IMR-90 (cell line): ENCODE measurements around the gene ATP5F1D. TPM values are rescaled to one million over a fixed set of nuclear protein-coding genes. Genes with fewer than 3 reads are reported as not detected.

Source experiments
- ATAC-seq: fragments of 200-7000 bp; cut with Tn5 transposase; 2 replicates; pipeline ENCODE4 v1.9.1; 2020; ENCODE audit warnings: low read depth, mild to moderate bottlenecking, moderate library complexity
- BruUV-seq: library from RNA; stranded (reverse); fragments of 400-500 nt; replicated peaks from 2 replicates; lab custom pipeline; 2021; lab: Mats Ljungman, UMichigan
- CTCF ChIA-PET: fragments of 300-600 bp; formaldehyde crosslinking; extraction: SDS; loops from one replicate; lab custom pipeline; 2021; ENCODE audit warnings: antibody characterized with exemption; lab: Yijun Ruan, JAX
- POLR2A ChIA-PET: fragments of 300-600 bp; sonication (Branson Sonifier 250); formaldehyde crosslinking; loops from one replicate; lab custom pipeline; 2022; ENCODE audit warnings: antibody characterized with exemption; ENCODE audit not compliant: unreplicated experiment; lab: Charles Lee
- DNase-seq: peaks from one replicate; pipeline ENCODE4 v3.0.0; 2013
- H2AFZ ChIP-seq: replicated peaks from 2 replicates; pipeline ENCODE3; 2013; ENCODE audit warnings: low read length, mild to moderate bottlenecking; ENCODE audit not compliant: poor library complexity
- H2AK5ac ChIP-seq: 2 replicates; pipeline ENCODE4 v1.6.1; 2013; ENCODE audit warnings: low read depth, low read length, inconsistent platforms
- H2AK9ac ChIP-seq: replicated peaks from 2 replicates; pipeline ENCODE3; 2013; ENCODE audit warnings: mild to moderate bottlenecking, low read depth, low read length, moderate library complexity; ENCODE audit not compliant: poor library complexity
- H2BK120ac ChIP-seq: 2 replicates; pipeline ENCODE4 v1.6.1; 2013; ENCODE audit warnings: low read depth, low read length, inconsistent platforms
- H2BK15ac ChIP-seq: 3 replicates; pipeline ENCODE4 v1.6.1; 2013; ENCODE audit warnings: low read depth, low read length, inconsistent platforms
- H2BK20ac ChIP-seq: 2 replicates; pipeline ENCODE4 v1.6.1; 2013; ENCODE audit warnings: low read depth, mild to moderate bottlenecking, inconsistent platforms, low read length, moderate library complexity
- H2BK5ac ChIP-seq: 2 replicates; pipeline ENCODE4 v1.6.1; 2013; ENCODE audit warnings: mild to moderate bottlenecking, low read depth, low read length, inconsistent platforms; ENCODE audit not compliant: poor library complexity, severe bottlenecking
- H3K14ac ChIP-seq: replicated peaks from 2 replicates; pipeline ENCODE4 v1.6.1; 2013; ENCODE audit warnings: low read depth, low read length, inconsistent platforms
- H3K18ac ChIP-seq: 2 replicates; pipeline ENCODE4 v1.6.1; 2013; ENCODE audit warnings: low read depth, low read length, control low read depth
- H3K23ac ChIP-seq: 2 replicates; pipeline ENCODE4 v1.6.1; 2013; ENCODE audit warnings: low read depth, low read length, inconsistent platforms
- H3K27ac ChIP-seq: 2 replicates; pipeline ENCODE4 v1.5.1; 2013; ENCODE audit warnings: mild to moderate bottlenecking, control low read depth, low read length; ENCODE audit not compliant: insufficient read depth
- H3K27me3 ChIP-seq: 2 replicates; pipeline ENCODE4 v1.6.1; 2013; ENCODE audit warnings: low read length; ENCODE audit not compliant: control insufficient read depth, insufficient read depth
- H3K36me3 ChIP-seq: 2 replicates; pipeline ENCODE4 v1.6.1; 2013; ENCODE audit warnings: low read length, mixed read lengths; ENCODE audit not compliant: control insufficient read depth, insufficient read depth
- H3K4ac ChIP-seq: 2 replicates; pipeline ENCODE4 v1.6.1; 2013; ENCODE audit warnings: low read depth, low read length, inconsistent platforms
- H3K4me1 ChIP-seq: 2 replicates; pipeline ENCODE4 v1.6.1; 2013; ENCODE audit warnings: low read length, mixed read lengths; ENCODE audit not compliant: control insufficient read depth, insufficient read depth
- H3K4me2 ChIP-seq: 2 replicates; pipeline ENCODE4 v1.6.1; 2013; ENCODE audit warnings: low read depth, mild to moderate bottlenecking, control low read depth, low read length, moderate library complexity
- H3K4me3 ChIP-seq: 2 replicates; pipeline ENCODE4 v1.5.1; 2013; ENCODE audit warnings: low read depth, mild to moderate bottlenecking, control low read depth, low read length, moderate library complexity; ENCODE audit not compliant: insufficient read depth
- H3K56ac ChIP-seq: 2 replicates; pipeline ENCODE4 v1.6.1; 2013; ENCODE audit warnings: low read length, inconsistent platforms; ENCODE audit not compliant: insufficient read depth; ENCODE audit errors: extremely low read depth
- H3K79me1 ChIP-seq, 2 experiments: 2 replicates each; pipeline ENCODE4 v1.6.1; 2013; ENCODE audit warnings: low read length in 2 of 2, inconsistent platforms in 1 of 2, low read depth in 1 of 2
- H3K9ac ChIP-seq: 2 replicates; pipeline ENCODE4 v1.6.1; 2013; ENCODE audit warnings: low read depth, low read length, control low read depth
- H3K9me1 ChIP-seq: 2 replicates; pipeline ENCODE4 v1.6.1; 2013; ENCODE audit warnings: low read length, inconsistent platforms; ENCODE audit not compliant: insufficient read depth
- H3K9me3 ChIP-seq: 2 replicates; pipeline ENCODE4 v1.6.1; 2013; ENCODE audit warnings: low read length; ENCODE audit not compliant: control insufficient read depth, insufficient read depth
- H4K20me1 ChIP-seq: 2 replicates; pipeline ENCODE4 v1.6.1; 2013; ENCODE audit warnings: low read length, inconsistent platforms; ENCODE audit not compliant: insufficient read depth
- H4K5ac ChIP-seq: 2 replicates; pipeline ENCODE4 v1.6.1; 2013; ENCODE audit warnings: mild to moderate bottlenecking, low read depth, low read length, control low read depth
- H4K8ac ChIP-seq, 2 experiments: 2 replicates each; pipeline ENCODE4 v1.6.1; 2013; ENCODE audit warnings: low read depth in 2 of 2, low read length in 2 of 2, control low read depth in 1 of 2, inconsistent platforms in 1 of 2
- H4K91ac ChIP-seq: 2 replicates; pipeline ENCODE4 v1.6.1; 2013; ENCODE audit warnings: low read depth, low read length, inconsistent platforms; ENCODE audit not compliant: insufficient read depth
- MAFK ChIP-seq: IDR thresholded peaks from 2 replicates; pipeline ENCODE4 v1.6.1; 2012; ENCODE audit warnings: low read depth, low read length, improper control_type of control experiment
- NFE2L2 ChIP-seq: fragments of 150-350 bp; IDR thresholded peaks from 2 replicates; pipeline ENCODE4 v1.6.1; 2016; ENCODE audit warnings: low read depth, mild to moderate bottlenecking, low read length
- POLR2A ChIP-seq: IDR thresholded peaks from 2 replicates; pipeline ENCODE4 v1.6.1; 2012; ENCODE audit warnings: mild to moderate bottlenecking, low read depth, low read length
- WGBS, 2 experiments: methylation state at CpG; one replicate each; pipeline versions ENCODE4 v1.1.5 to v1.1.7; 2013; ENCODE audit warnings: missing lambda C conversion rate in 2 of 2; ENCODE audit not compliant: insufficient read length in 1 of 2; ENCODE audit errors: extremely low coverage in 2 of 2; 5-methylcytosine and 5-hydroxymethylcytosine counted together
- dilution Hi-C: fragments of 300-500 bp; cut with HindIII; formaldehyde crosslinking; loops from one replicate; pipeline ENCODE4 v1.14.3; 2018; ENCODE audit warnings: low sequenced_read_pairs; ENCODE audit not compliant: unreplicated experiment
- in situ Hi-C: fragments of 300-500 bp; cut with MboI; formaldehyde crosslinking; loops from 3 replicates; pipeline ENCODE4 v1.14.3; 2019; ENCODE audit warnings: low sequenced_read_pairs, inconsistent platforms, mixed read lengths
- intact Hi-C: fragments of 100-400 bp; cut with micrococcal nuclease; formaldehyde crosslinking; loops from 2 replicates; pipeline ENCODE4 v1.10.0; 2022
- polyA plus RNA-seq, 3 experiments: library from polyadenylated mRNA; depleted of rRNA; stranded (reverse); fragments of >200 nt; gene quantifications; 2 replicates each; pipeline ENCODE4 v1.2.3, GENCODE V29; 2012; ENCODE audit warnings: low replicate concordance in 1 of 3
- total RNA-seq: library from RNA; depleted of rRNA; stranded (reverse); fragments of >200 nt; gene quantifications from 2 replicates; pipeline ENCODE4 v1.2.3, GENCODE V29; 2012
- TF ChIP-seq, protein P1 (sequence below): fragments of 150-350 bp; IDR thresholded peaks from 2 replicates; pipeline ENCODE4 v1.6.1; 2017; ENCODE audit warnings: mild to moderate bottlenecking, antibody characterized with exemption, low read length, low read depth

ATP5F1D gene
- total and polyA plus RNA-seq, 2 of the 4 experiments (the other 2 are of a cell fraction), result 7.3 to 140 TPM

DNA sequence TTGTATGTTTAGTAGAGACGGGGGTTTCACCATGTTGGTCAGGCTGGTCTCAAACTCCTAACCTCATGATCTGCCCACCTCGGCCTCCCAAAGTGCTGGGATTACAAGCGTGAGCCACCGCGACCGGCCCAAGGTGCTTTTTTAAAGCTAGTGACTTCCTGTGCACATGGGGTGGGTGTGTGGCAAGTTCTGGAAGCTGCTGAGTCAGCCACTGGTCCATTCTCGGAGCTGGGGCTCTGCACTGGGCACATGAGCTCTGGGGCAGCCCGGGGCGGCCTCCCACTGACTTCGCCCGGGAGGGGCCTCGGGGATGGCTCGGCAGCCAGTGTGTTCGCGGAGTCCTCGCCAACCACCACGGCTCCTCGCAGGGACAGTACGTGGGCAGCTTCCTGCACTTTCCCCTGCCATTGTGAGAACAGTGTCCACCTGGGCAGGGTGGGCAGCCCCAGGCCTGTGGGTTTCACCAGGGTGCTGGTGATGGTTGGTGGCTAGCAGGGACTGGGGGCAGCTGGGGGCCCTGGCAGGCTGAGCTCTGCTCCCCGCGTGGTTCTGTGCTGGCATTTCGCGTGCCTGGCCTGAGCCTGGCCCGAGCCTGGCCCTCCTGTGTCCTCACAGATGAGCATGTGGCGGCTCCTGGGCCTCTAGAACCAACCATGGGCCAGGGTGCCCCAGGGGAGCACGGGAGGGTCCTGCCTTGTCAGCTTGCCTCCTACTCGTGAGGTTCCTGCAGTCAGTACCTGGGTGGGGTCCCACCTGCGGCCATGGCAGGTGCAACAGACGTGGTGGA is 15.9 kb upstream of the ATP5F1D start:
- POLR2A ChIA-PET, result interaction anchor here (0.6 kb wide), 1 partner anchor 472 kb away, joined by 3 read pairs; no protein-coding TSS in a partner anchor
- in situ Hi-C loops, result no loop called here
- H3K4me1 ChIP-seq, result no peaks in the 10 kb centered on the region
- no peak overlapping the region for H2AFZ ChIP-seq
- H2BK15ac ChIP-seq, result no peak overlapping the region
- no peak overlapping the region for H2BK5ac ChIP-seq
- BruUV-seq, result no TSS peak
- H3K56ac ChIP-seq, result no peak overlapping the region
- no peak overlapping the region for H3K27ac ChIP-seq
- dilution Hi-C loops, result no loop called here
- DNase-seq (no peak), ATAC-seq (no peak)
- no peak overlapping the region for H2BK120ac ChIP-seq
- 94% methylated on average over 11 of the region's 29 CpGs; no CpG with 5 or more reads in 1 of the 2 experiments for WGBS, 2 experiments
- no peak overlapping the region for H4K8ac ChIP-seq
- no peak overlapping the region for H2AK5ac ChIP-seq
- H3K18ac ChIP-seq, result no peak overlapping the region
- H2BK20ac ChIP-seq, result no peak overlapping the region
- no peak overlapping the region for H3K23ac ChIP-seq
- H3K27me3 ChIP-seq, result no peaks in the 10 kb centered on the region
- H3K9me3 ChIP-seq, result no peaks in the 10 kb centered on the region
- H3K79me1 ChIP-seq, result peaks cover 5 to 24% of the 10 kb centered on the region in 2 experiments; a peak in 2 of 4 replicates
- intact Hi-C loops, result no loop called here
- no peak overlapping the region for H3K4ac ChIP-seq
- H3K36me3 ChIP-seq, result peaks cover 55% of the 10 kb centered on the region
- TF ChIP-seq, protein P1, sequence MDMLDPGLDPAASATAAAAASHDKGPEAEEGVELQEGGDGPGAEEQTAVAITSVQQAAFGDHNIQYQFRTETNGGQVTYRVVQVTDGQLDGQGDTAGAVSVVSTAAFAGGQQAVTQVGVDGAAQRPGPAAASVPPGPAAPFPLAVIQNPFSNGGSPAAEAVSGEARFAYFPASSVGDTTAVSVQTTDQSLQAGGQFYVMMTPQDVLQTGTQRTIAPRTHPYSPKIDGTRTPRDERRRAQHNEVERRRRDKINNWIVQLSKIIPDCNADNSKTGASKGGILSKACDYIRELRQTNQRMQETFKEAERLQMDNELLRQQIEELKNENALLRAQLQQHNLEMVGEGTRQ, result no peak
- TF ChIP-seq NFE2L2, result no peak
- TF ChIP-seq POLR2A, result no peak
- TF ChIP-seq MAFK, result peak; percentile 21; the same call in 1 of the 2 replicates
- H4K5ac ChIP-seq, result no peak overlapping the region
- H2AK9ac ChIP-seq, result no peak overlapping the region
- no peak overlapping the region for H3K4me2 ChIP-seq
- CTCF ChIA-PET, result no interaction called here
- no peak overlapping the region for H3K9ac ChIP-seq
- no peak overlapping the region for H3K4me3 ChIP-seq
- H3K9me1 ChIP-seq, result no peaks in the 10 kb centered on the region
- H4K91ac ChIP-seq, result no peak overlapping the region
- H4K20me1 ChIP-seq, result peaks cover 16% of the 10 kb centered on the region
- H3K14ac ChIP-seq, result no peak overlapping the region
